GM20000 (cell line): ENCODE measurements around the gene GNB5.

Experiments
- DNase-seq: peaks from one replicate; pipeline ENCODE4 v3.0.0; 2012; ENCODE audit warnings: low spot score
- CTCF ChIP-seq: IDR thresholded peaks from 2 replicates; pipeline ENCODE4 v1.5.1; 2012; ENCODE audit warnings: mild to moderate bottlenecking, control low read depth; ENCODE audit errors: extremely low read depth, missing control alignments

Gene GNB5

GRCh38 chr15:52109559-52110451, 81.4 kb downstream of the GNB5 start:
- peak; percentile 71 for DNase-seq
- TF ChIP-seq CTCF: no peak

- TF ChIP-seq CTCF: no peak
- DNase-seq: no peak
Measured at GRCh38 chr15:52107238-52107637, 84.0 kb downstream of the GNB5 start.

- TF ChIP-seq CTCF: no peak
- DNase-seq: no peak
Measured at GRCh38 chr15:52106641-52107040, 84.6 kb downstream of the GNB5 start.

- no peak for TF ChIP-seq CTCF
- no peak for DNase-seq
Measured at GRCh38 chr15:52105846-52106245, 85.3 kb downstream of the GNB5 start.

- DNase-seq: no peak
- TF ChIP-seq CTCF: no peak
Measured at GRCh38 chr15:52104532-52105004, 86.6 kb downstream of the GNB5 start.

GRCh38 chr15:52103217-52104207, 87.7 kb downstream of the GNB5 start:
- DNase-seq: peak; percentile 74
- TF ChIP-seq CTCF: no peak

GRCh38 chr15:52102463-52102862, 88.7 kb downstream of the GNB5 start:
- no peak for TF ChIP-seq CTCF
- DNase-seq: no peak
